ENCODE data around the gene COA8. TPM values are rescaled to one million over a fixed set of nuclear protein-coding genes. Genes with fewer than 3 reads are reported as not detected.

COA8 gene
- total RNA-seq, 3 donors from 2014 or later (not counting 1 experiment from before 2014, with no cell fraction given) = 22.2 to 32.0 (median 24.9) TPM

GRCh38 chr14:103544388-103545218 is 18.2 kb upstream of the COA8 start:
- ATAC-seq (no peak), DNase-seq (no peak)
- Mint-ChIP-seq H3K9me3 (no peaks in the 10 kb centered on the region), H3K27me3 (ENCODE audit: low read depth in 2 of 2) (no peaks in the 10 kb centered on the region), H3K4me1 (peaks cover 0 to under 1% of the 10 kb centered on the region in 2 donors), H3K4me3 (no peak overlapping the region), H3K27ac (no peak overlapping the region), H3K36me3 (no peaks in the 10 kb centered on the region)
- Histone ChIP-seq H3K9me3 (ENCODE audit: control insufficient read depth, insufficient read depth, low read length) (no peaks in the 10 kb centered on the region), H3K27me3 (ENCODE audit: control insufficient read depth, insufficient read depth, low read length) (no peaks in the 10 kb centered on the region), H3K36me3 (ENCODE audit: control insufficient read depth, insufficient read depth, low read length) (no peaks in the 10 kb centered on the region), H3K27ac (ENCODE audit: low read length) (no peak overlapping the region), H3K4me3 (ENCODE audit: low read length) (no peak overlapping the region), H3K4me1 (ENCODE audit: control insufficient read depth, insufficient read depth, low read length) (peaks cover 8% of the 10 kb centered on the region)
- TF ChIP-seq, protein P1, sequence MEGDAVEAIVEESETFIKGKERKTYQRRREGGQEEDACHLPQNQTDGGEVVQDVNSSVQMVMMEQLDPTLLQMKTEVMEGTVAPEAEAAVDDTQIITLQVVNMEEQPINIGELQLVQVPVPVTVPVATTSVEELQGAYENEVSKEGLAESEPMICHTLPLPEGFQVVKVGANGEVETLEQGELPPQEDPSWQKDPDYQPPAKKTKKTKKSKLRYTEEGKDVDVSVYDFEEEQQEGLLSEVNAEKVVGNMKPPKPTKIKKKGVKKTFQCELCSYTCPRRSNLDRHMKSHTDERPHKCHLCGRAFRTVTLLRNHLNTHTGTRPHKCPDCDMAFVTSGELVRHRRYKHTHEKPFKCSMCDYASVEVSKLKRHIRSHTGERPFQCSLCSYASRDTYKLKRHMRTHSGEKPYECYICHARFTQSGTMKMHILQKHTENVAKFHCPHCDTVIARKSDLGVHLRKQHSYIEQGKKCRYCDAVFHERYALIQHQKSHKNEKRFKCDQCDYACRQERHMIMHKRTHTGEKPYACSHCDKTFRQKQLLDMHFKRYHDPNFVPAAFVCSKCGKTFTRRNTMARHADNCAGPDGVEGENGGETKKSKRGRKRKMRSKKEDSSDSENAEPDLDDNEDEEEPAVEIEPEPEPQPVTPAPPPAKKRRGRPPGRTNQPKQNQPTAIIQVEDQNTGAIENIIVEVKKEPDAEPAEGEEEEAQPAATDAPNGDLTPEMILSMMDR (IDR thresholded peaks at IDR 0.05) = no peak
- intact Hi-C loops (cut with micrococcal nuclease) = no loop called here
- 88% methylated on average over 35 of the region's 35 CpGs for whole genome bisulfite sequencing (ENCODE audit: insufficient coverage)

DNA sequence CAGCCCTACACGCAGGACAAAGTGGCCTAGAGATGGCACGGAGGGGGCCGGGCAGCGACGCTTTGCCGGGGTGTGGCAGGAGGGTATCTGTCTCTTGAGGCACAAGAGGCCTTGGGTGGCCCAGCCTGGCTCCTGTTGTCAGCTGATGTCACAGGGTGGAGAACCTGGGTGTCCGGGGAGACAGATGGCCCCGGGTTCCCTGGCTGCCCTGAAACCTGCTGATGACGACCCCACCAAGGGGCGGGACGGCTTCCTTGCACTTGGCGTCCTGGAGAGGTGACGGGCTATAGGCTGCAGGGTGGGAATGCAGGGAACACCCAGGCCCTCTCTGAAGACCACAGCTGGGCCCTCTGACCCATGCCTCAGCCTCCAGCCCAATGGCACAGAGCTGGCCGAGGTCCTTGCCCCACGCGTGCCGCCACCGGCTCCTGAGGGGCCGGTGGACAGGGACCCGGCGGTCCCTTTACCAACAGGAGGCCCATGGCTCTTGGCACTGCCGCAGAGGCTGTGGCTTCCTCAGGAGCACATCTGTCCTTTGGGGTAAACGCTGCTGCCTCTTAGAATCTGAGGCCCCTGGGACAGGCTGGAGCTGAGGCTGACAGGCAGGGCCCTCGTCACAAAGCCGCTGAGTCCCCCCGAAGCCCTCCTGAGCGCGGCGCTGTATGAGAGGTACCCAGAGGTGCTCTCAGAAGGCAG is 17.4 kb upstream of the COA8 start:
- Histone ChIP-seq H3K4me1 (ENCODE audit: control insufficient read depth, insufficient read depth, low read length) (peaks cover 8% of the 10 kb centered on the region), H3K27ac (ENCODE audit: low read length) (no peak overlapping the region), H3K36me3 (ENCODE audit: control insufficient read depth, insufficient read depth, low read length) (no peaks in the 10 kb centered on the region), H3K27me3 (ENCODE audit: control insufficient read depth, insufficient read depth, low read length) (no peaks in the 10 kb centered on the region), H3K4me3 (ENCODE audit: low read length) (no peak overlapping the region), H3K9me3 (ENCODE audit: control insufficient read depth, insufficient read depth, low read length) (no peaks in the 10 kb centered on the region)
- TF ChIP-seq, protein P1 (IDR thresholded peaks at IDR 0.05) = no peak
- Mint-ChIP-seq H3K27me3 (ENCODE audit: low read depth in 2 of 2) (no peaks in the 10 kb centered on the region), H3K9me3 (no peaks in the 10 kb centered on the region), H3K4me3 (no peak overlapping the region), H3K4me1 (no peaks in the 10 kb centered on the region), H3K36me3 (no peaks in the 10 kb centered on the region), H3K27ac (no peak overlapping the region)
- WGBS (ENCODE audit: insufficient coverage) = 92% methylated on average over 29 of the region's 29 CpGs
- DNase-seq = no peak
- ATAC-seq = no peak
- intact Hi-C loops (cut with micrococcal nuclease) = no loop called here

DNA sequence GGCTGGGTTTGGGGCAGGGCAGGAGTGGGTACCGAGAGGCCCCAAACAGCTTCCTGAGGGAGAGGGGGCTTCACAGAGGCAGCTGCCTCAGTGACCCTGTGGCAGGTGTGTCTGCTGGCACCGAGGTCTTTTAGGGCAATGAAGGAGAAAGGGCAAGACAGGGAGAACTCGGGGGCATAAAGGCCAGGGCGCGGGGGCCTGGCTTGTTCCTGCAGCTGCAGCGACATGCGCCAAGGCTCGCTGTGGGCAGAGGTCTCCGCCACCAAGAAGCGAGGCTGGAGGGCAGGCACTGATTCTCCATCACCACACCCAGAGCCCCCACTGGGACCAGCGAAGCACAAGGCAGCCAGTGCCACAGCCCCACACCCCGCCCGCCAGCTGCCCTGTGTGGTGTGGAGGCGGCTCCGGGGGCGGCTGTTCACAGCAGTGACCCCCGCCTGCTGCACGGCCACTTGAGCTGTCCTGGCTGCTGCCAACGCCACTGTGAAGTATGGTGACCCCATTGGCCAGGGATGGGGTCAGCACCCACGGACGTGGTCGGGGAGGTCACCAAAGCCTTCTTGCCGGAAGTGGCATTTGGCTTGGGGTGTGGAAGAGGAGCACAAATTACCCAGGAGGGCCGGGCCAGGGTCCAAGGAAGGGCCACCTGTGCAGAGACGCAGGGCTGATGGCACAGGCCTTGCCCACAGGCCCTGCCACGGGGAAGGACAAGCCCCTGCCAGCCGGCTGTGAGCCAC is 16.7 kb upstream of the COA8 start:
- Histone ChIP-seq H3K27me3 (ENCODE audit: control insufficient read depth, insufficient read depth, low read length) (no peaks in the 10 kb centered on the region), H3K4me1 (ENCODE audit: control insufficient read depth, insufficient read depth, low read length) (peaks cover 8% of the 10 kb centered on the region), H3K9me3 (ENCODE audit: control insufficient read depth, insufficient read depth, low read length) (no peaks in the 10 kb centered on the region), H3K4me3 (ENCODE audit: low read length) (no peak overlapping the region), H3K27ac (ENCODE audit: low read length) (no peak overlapping the region), H3K36me3 (ENCODE audit: control insufficient read depth, insufficient read depth, low read length) (no peaks in the 10 kb centered on the region)
- Mint-ChIP-seq H3K4me1 (no peaks in the 10 kb centered on the region), H3K27ac (no peak overlapping the region), H3K4me3 (no peak overlapping the region), H3K9me3 (no peaks in the 10 kb centered on the region), H3K27me3 (ENCODE audit: low read depth in 2 of 2) (no peaks in the 10 kb centered on the region), H3K36me3 (no peaks in the 10 kb centered on the region)
- TF ChIP-seq, protein P1 (IDR thresholded peaks at IDR 0.05) = no peak
- ATAC-seq = no peak
- DNase-seq = no peak
- 80% methylated on average over 27 of the region's 27 CpGs for WGBS (ENCODE audit: insufficient coverage)
- intact Hi-C loops (cut with micrococcal nuclease) = loop anchor here (1.0 kb wide), 2 partner anchors 27 to 46 kb away; no protein-coding TSS in a partner anchor
